EL (cell line): ENCODE data around the gene IZUMO4.
"Not testable (repeated sequence)": the region's sequence is repeated elsewhere in the genome, so short reads cannot be mapped to it uniquely, and the experiment has no call there.

Source experiments
- DNase-seq: peaks from one replicate; pipeline ENCODE4 v3.0.0-alpha.2; 2016

The IZUMO4 gene

DNA sequence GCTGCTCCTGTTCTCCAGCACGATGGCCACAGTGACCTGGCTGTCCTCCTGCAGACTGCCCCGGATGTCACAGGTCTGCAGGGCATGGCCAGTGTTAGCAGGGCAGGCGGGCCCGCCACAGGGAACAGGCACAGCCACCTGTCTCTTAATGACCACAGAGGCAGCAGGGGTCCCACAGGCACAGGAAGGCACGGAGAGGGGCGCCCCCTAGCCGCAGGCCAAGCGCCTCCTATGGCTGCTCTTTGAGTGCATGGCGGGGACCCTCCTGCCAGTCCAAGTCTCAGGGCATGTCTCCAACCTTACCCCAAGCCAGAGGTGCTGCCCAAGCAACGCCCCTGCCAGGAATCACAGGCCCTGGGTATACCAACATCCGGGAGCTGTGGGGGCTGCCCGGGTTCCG, 14.1 kb downstream of the IZUMO4 start:
- no peak for DNase-seq

DNA sequence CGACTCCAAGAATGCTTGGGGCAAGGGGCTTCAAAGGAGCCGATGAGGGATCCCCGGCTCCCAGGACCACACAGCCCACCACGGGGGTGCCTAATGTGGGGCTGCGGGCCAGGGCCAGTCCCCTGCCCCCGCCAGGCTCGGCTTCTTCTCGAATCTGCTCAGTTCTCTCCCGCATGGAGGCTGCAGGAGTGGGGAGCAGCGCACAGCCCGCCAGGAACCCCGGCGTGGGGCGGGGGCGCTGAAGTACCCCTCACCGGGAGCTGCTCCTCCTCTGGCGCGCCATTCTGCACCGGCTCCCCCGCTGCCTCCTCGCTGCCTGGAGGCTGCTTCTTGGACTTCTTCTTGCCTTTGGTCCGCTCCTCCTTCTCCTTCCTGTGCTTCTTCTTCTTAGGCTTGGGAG, 14.7 kb downstream of the IZUMO4 start:
- no peak for DNase-seq

DNA sequence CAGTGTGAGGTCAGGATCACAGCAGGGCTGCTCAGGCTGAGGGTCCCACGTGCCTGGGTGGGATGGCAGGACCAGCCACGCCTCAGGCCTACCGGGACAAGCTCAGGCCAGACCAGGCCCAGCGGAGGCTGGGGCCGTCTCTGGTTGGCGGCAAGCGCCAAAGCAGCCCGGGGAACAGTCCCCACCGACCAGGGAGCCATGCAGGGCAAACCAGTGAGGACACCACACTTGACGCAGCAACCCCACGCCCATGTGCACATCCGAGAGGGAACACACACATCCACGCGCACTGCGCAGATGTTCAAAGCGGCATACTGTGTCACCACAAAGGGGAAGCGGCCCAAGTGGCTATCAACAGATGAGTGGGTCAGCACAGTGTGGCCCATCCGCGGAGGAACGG, 15.2 kb downstream of the IZUMO4 start:
- no peak for DNase-seq

DNA sequence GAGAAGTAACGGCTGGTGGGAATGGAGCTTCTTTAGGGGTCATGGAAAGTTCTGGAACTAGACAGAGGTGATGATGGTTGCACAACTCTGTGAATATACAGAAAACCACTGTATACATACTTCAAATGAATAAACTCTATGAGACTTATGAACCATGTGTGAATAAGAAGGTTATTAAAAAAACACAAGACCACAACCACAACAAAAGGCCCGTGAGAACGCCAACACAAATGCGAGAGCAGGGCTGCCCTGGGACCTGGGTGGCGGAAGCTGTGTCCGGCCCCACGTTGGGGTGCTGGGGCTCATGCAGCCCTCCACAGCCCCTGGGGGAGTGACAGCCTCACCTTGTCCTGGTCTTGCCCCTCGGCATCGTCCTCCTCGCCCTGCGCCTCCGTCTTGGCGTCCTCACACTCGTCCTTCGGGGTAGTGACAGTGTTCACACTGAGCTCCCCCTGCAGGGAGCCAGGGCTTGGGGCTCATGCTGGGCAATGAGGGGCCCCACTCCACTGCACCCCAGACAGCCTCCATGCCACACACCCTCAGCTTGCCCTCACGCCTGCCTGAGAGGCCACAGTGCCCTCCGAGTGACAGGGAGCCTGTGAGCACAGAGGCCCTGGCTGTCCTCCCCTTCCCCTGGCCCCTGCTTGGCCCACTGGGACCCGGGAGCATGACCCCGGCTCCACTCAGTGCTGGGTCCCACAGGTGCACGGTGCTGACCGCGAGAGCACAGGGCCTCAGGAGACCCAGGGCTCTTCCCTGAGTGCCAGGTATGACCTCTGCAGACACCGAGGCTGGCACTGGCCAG, 16.0 kb downstream of the IZUMO4 start:
- no peak for DNase-seq

DNA sequence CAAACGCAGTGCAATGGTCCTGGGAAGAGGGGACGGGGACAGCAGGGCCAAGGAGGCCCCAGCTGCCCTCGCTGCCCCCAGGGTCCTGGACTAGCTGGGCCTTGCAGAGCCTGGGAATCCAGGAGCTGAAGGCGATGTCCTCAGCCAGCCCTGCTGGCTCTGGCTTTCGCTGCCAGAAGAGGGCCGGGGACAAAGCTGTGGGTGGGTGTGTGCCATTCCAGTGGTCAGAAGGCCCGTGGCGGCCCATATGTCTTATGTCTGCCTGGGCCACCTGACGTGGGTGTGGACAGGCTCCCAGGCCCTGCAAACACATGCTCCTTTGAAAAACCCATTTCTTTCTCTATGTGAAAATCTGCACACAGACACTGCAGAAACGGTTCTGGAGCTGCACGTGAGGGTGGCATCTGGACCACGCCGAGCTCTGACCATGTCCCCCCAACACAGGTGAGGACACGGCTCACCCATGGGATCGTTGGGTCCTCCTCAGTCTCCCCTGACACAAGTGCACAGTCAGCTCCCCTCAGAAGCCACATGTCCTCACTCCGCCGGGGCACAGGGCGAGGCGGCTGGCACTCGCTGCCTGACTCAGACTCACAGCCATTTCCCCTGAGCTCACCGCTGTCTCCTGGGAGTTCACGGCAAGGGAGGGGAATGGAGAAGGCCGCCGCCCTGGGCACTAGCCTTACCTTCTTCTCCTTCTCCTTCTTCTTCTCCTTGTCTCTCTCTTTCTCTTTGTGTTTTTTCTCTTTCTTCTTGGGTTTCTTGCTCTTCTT, 16.9 kb downstream of the IZUMO4 start:
- peak; percentile 23 for DNase-seq

DNA sequence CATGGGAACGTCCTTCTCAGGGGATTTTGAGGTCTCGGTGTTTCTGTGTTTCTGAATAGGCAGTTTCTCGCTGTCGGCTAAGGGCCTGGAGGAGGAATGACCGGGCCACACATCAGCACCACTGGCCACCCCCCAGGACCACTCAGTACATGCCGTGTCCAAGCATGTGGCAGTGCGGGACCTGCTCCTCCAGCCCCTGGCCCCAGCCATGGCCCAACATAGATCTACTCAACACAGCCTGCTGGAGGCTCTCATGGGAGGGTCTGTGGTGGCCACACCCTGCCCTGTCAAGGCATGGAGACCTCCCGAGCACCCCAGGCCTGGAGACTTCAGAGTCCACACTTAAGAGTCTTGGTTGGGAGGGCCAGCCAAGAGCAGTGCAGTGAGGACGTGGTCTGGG, 17.5 kb downstream of the IZUMO4 start:
- DNase-seq = no peak

DNA sequence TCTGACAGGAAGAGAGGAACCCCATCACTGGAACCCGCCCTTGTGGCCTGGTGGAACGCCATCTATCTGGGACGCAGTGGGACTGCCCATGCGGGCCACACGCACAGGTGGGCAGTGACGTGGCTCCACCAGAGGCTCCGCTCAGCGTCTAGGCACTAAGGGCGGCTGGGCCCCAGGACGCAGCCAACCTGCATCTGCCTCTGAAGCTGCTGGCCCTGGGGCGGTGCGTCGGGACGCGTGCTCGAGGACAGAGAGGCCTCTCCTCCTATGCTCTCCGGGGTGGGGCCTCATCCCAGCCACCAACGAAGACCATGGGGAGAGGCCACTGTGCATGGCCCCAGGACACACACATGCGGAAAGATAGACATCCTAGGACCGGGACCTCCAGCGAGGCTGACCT, 18.1 kb downstream of the IZUMO4 start:
- no peak for DNase-seq

DNA sequence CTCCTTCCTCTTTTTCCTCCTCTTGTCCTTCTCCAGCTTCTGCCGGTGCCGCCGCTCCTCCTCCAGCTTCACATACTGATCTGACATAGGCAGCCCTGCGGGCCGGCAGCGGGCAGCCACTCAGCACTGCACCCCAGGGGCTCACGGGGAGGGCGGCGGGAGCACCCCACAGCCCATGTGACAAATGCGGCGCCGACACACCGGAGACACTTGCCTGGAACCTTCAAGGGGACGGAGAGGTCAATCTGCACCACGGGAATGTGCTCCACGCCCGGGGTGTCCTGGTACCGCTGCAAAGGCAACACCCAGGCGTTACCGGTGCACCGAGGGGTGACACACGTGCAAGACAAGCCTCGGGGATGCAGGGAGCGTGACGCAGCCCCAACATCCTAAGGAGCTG, 18.6 kb downstream of the IZUMO4 start:
- no peak for DNase-seq

DNA sequence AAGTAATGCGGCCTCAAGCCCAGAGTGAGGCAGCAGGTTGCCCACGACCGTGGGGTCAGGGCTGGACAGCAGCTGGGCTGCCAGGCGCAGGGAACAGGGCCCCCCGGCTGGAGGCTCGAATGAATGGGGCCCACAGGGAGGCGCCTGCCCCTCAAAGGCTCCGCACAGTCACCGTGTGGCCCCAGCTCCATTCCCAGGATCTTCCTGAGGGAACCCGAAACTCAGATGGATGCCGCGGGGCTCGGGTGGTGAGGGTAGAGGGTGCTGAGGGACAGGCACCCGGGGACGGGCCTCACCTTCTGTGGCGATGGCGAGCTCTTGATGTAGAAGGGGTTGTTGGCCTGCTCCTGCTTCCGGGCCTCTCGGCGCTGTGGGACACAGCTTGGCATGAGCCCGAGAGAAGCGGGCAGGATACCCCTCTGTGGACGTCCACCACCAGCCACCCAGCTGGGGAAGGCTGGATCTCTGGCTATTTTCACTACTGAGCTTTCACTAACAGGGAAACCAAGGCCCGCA, 19.3 kb downstream of the IZUMO4 start:
- no peak for DNase-seq

DNA sequence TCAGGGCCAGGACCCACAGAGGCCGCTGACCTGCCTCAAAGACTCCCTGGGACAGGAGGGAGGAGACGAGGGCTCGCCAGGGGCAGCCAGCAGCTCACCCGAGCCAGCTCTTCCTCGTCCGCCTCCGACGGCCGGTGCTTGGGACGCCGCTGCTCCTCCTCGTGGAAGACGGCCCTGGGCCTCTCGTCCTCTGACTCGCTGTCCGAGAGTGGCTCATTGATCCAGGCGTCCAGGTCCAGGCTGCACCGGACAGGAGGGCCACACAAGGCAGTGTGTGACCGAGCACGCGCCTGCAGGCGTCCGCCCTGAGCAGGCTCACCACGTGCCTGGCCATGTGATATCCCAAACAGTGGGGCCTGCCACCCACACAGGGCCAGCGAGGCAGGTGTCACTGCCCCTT, 19.8 kb downstream of the IZUMO4 start:
- DNase-seq = no peak

DNA sequence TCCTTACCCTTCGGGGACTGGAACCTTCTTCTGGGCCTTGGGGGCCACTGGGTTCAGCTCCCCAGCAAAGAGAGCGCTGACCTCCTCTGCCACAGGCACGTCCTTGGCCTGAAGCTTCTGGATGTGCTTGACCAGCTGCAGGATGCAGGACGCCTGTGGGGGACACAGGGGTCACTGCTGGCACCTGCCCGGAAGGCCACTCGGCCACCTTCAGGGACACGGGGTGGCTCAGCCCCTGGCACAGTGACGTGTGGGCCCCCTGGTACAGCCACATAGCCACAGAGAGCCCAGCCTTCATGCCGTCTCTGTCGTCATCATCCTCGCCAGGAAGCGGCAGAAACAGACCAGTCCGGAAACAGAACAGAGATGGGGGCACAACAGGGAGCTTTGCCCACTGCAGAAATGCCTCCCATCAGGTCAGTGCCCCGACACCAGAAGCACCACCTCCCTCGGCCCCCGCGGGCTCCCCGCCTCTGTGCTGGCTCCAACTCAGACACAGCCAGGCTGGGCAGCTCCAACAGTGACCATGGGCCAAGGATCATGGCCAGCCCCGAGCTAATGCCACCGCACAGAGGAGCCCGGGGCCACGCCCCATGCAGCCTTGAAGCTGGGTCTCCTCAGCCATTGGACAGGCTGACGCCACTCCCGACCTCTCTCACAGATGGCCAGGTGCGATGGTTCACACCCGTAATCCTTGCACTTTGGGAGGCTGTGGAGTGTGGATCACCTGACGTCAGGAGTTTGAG, 20.7 kb downstream of the IZUMO4 start:
- no peak for DNase-seq

DNA sequence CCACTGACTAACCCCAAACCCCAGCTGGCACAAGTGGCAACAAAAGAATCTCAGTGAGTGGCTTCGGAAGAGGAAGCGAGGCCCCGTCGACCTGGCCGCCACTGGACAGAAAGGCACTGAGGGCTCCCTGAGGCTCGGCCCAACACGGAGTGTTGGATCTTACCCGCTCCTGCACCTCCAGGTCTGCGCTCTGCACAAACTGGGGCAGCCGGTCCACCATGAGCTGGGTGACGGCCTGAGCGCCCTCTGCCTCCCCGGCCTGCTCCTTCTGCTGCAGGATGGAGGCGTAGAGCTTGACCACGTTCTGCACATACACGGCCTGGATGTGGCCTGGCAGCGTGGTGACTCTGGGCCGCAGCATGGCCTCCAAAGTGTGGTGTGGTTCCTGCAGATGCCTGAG, 21.7 kb downstream of the IZUMO4 start:
- DNase-seq = no peak

DNA sequence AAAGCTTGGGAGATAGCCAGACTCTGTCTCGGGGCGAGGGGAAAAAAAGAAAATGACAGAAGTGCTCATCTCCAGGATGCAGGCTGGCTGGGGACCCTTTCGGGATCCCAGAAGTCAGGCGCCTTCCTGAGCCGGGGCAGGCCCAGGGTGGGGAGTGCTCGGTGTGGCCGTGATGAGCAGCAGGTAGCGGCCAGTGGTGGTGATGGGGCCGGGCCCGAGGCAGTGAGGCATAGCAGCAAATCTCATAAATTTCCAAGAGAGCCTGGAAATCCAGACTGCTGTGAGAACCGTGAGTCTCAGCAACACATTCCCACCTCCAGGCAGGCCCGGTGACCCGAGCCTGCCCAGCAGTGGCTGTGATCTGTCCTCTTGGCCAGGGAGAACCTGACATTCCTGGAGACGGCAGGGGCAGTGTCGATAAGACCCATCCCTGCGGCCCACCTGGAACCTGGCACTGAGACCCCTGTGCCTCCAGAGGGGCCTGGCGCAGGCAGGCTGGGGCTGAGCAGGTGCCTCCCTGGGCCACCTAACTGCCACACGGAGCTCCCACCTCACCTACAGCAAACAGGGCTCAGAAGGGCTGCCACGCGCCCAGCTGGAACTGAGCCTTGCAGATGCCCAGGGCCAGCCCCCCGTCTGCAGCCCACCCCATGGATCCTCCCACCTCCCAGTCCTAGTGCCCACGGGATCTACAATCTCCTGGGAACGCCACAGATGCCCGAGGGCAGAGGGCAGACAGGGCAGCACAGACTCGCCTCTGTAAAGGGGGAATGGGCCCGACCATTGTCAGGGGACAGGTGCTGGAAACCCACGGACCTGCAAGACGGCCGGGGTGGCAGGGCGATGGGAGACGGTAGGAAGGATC, 23.4 kb downstream of the IZUMO4 start:
- DNase-seq = no peak

DNA sequence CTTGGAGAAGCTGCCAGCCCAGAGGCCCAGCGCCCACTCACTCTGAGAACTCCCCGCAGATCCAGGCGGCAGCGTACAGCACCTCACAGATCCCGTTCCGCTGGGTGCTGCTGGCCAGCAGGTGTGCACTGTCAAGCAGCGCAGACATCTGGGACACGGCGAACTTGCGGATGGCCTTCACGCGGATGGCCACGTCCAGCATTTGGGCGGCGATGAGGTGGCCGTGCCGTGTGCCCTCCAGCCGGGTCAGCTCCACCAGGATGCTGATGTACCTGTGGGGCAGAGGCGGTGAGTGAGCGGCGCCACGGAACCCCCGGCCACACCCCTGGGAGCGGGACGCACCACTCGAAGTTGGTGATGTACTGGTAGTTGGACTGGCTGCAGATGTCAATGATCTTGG, 24.1 kb downstream of the IZUMO4 start:
- DNase-seq = no peak

DNA sequence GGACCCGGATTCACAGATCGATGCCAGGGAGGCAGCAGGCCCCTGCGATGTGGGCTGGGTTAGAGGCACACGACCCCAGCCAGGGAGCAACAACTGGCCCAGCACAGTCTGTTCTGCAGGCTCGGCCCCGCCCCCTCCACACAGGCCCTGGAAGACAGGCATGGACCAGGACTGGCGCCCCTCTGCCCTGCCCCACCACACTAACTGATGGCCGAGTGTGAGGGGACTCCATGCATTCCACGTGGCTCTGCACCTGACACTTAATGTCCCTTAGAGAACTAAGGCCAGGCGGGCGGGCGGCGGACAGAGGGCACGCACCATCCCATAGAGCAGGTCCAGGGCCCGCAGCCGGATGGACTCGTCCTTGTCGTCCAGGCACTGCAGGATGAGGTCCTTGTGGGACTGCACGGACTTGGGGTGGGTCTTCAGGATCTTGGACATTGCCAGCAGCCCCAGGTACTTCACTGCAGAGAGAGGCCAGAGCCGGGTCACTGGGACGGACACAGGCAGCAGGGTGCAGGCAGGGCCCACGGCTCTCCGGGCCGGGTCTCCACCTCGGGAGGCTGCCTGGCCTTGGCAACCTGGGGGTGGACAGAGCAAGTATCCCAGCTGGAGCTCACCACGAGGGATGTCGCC, 24.8 kb downstream of the IZUMO4 start:
- DNase-seq = no peak

DNA sequence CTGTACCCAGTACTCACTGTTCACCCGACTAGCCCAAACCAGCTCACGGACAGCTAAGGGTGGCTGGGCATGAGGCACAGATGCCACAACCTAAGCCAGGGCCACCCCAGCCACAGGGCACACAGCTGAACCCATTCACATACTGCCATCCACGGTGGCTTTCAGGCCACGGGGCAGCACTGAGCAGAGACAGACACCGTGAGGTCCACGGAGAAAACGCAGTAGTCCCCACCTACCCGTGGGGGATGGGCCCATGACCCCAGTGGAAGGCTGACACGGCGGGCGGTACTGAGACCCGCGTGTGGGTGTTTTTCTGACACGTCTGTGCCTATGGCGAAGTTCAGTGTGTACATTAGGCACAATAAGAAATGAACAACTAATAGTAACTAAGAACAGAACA, 25.5 kb downstream of the IZUMO4 start:
- DNase-seq = no peak

DNA sequence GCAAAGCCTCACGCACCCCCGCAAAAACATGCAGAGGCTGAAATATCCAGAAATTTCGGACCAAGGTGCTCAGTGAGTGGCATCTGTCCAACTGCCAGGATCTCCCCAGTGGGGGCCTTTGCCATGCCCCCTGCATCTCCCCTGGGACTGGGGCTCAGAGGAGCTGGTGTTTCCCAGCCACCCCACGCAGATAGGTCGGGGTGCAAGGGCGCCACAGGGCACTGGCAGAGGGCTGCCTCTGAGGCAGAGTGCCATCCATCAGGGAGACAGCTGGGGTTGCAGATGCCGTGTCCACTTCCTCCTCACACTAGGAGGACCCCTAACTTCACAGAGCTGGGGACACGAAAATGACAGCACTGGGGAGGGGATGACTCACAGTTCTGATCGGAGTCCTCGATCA, 26.3 kb downstream of the IZUMO4 start:
- DNase-seq = no peak

DNA sequence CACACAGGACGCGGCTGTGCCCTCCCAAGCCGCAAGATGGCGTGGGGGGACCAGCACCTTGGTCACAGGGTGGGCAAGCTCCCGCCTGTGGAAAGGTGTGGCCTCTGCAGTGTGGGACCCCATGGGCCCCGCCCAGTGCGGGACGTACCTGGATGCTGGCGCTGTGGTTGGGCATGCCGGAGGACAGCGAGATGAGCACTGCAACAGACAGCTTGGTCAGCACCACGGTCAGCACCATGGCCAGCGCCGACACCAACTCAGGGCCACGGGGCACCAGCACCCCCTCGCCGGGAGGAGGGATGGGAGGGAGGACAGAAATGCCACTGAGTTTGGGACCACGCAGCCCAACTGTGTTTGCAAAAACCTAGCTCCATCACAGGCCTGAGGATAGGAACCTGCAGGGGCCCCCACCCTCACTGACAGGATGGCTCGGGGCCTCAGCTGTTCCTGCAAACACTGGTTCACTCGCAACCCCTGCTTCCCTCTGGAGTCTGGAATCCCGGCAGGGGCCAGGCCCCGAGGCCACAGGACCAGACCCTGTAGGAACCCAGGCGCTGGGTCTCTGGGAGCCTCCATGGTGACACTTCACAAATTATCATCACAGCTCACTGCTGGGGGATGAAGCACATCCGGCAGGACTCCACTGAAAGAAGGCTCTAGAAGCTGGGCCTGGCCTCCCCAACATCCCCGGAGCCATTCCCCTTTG, 27.1 kb downstream of the IZUMO4 start:
- DNase-seq = no peak

DNA sequence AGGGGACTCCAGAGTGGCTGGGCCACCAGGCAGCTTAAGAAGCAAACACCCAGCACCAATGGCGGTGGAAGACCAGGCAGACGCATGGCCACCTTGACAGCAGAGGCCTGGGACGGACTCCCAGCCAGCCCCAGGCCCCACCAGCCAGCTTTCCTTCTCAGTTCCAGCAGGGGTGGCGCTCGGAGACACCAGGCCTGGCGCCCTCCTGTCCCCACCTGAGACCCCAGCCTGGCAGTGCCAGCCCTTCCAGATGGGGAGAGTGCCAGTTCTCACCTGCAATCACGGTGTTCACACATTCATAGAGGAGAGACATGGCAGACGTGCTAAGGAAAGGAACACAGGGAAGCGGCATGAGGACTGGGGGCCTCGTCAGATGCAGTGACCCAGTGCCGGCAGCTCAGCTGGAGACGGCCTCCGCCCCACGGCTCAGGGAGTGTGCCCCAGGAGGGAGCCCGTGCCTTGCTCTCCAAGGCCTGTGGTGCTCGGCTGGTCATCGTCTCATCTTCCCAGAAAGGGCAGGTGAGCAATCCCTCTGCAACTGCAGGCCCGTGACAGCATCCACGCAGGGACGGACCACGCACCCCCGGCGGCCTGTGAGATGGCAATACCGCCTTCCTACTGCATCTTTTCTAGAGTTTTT, 30.3 kb downstream of the IZUMO4 start:
- DNase-seq = no peak

DNA sequence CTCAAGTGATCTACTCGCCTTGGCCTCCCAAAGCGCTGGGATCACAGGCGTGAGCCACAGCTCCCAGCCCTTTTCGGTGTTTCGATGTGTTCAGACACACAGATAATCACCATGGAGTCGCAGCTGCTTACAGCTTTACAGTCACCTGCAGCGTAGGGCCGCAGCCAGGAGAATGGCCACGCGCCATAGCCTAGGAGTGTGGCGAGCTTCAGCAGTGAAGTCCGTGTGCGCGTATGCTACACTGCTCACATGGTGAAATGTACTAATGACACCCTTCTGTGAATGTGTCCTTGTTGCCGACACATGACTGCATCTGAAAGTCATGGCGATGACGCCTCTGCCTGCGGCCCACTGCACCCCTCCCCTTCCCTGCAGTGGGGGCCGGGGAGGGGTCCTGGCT, 31.0 kb downstream of the IZUMO4 start:
- no peak for DNase-seq

DNA sequence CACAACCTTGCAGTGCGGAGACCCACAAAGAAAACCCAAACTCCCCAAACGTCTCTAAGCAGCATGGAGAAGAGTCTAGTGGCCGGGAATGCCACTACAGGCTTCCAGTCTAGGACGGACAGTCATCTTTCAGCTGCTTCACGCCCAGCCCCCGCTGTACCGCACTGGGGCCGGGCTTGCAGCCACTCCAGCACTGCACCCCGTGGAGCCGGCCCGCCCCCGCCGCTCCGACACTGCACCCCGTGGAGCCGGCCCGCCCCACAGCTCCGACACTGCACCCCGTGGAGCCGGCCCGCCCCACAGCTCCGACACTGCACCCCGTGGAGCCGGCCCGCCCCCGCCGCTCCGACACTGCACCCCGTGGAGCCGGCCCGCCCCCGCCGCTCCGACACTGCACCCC, 31.5 kb downstream of the IZUMO4 start:
- DNase-seq = not testable (repeated sequence)
